H1 (cell line): ENCODE data around the gene DRAP1. TPM values are rescaled to one million over a fixed set of nuclear protein-coding genes. Genes with fewer than 3 reads are reported as not detected.
A peak's percentile ranks its signal among the peaks of the same experiment; 100 is the strongest.

Experiments used
- CTCF ChIA-PET: fragments of 300-600 bp; sonication (Branson Sonifier 250); formaldehyde crosslinking; loops from one replicate; lab custom pipeline; 2021; ENCODE audit not compliant: partially characterized antibody; lab: Charles Lee
- POLR2A ChIA-PET: fragments of 300-600 bp; sonication (Branson Sonifier 250); formaldehyde crosslinking; loops from one replicate; lab custom pipeline; 2021; ENCODE audit warnings: inconsistent platforms; ENCODE audit not compliant: partially characterized antibody; lab: Charles Lee
- DNase-seq, 2 experiments: peaks; one replicate each; pipeline versions ENCODE4 v3.0.0 to v3.0.0-alpha.2; 2010 to 2022; ENCODE audit warnings: low spot score in 2 of 2, low read depth in 1 of 2, mixed read lengths in 1 of 2
- FAIRE-seq: peaks from 2 replicates; lab custom pipeline; 2011; peaks lifted over from hg19 to GRCh38; lab: Jason Lieb, UNC
- H2AFZ ChIP-seq: 2 replicates; pipeline ENCODE4 v1.8.1; 2012; ENCODE audit warnings: low read length, inconsistent platforms
- H2AK5ac ChIP-seq: 2 replicates; pipeline ENCODE4 v1.6.1; 2013; ENCODE audit warnings: low read depth, low read length
- H2BK120ac ChIP-seq: replicated peaks from 2 replicates; pipeline ENCODE3; 2013; ENCODE audit warnings: low read depth, low read length, inconsistent platforms
- H2BK12ac ChIP-seq: 2 replicates; pipeline ENCODE4 v1.6.1; 2013; ENCODE audit warnings: low read depth, low read length
- H2BK15ac ChIP-seq: 2 replicates; pipeline ENCODE4 v1.6.1; 2013; ENCODE audit warnings: low read length
- H2BK20ac ChIP-seq: 2 replicates; pipeline ENCODE4 v1.6.1; 2013; ENCODE audit warnings: low read length
- H2BK5ac ChIP-seq: 2 replicates; pipeline ENCODE4 v1.6.1; 2013; ENCODE audit warnings: low read depth, low read length
- H3K14ac ChIP-seq: 2 replicates; pipeline ENCODE4 v1.6.1; 2013; ENCODE audit warnings: inconsistent platforms; ENCODE audit not compliant: insufficient read length
- H3K18ac ChIP-seq: 2 replicates; pipeline ENCODE4 v1.6.1; 2013; ENCODE audit warnings: low read length; ENCODE audit errors: extremely low read depth
- H3K23ac ChIP-seq: 2 replicates; pipeline ENCODE4 v1.6.1; 2013; ENCODE audit warnings: inconsistent platforms; ENCODE audit not compliant: insufficient read length
- H3K23me2 ChIP-seq: 2 replicates; pipeline ENCODE4 v1.6.1; 2013; ENCODE audit warnings: low read depth, low read length
- H3K27ac ChIP-seq: 2 replicates; pipeline ENCODE4 v1.6.1; 2011; ENCODE audit warnings: low read depth, low read length, inconsistent platforms
- H3K27me3 ChIP-seq, 4 experiments: replicated peaks in 1 of 4; 1 replicate in 1 of 4; 2 replicates in 3 of 4; pipeline versions ENCODE4 v1.6.1 to v1.8.1; 2011 to 2013; ENCODE audit warnings: low read length in 3 of 4, mild to moderate bottlenecking in 3 of 4, inconsistent platforms in 2 of 4, mixed read lengths in 2 of 4, moderate library complexity in 1 of 4; ENCODE audit not compliant: control insufficient read depth in 3 of 4, insufficient read depth in 3 of 4; ENCODE audit errors: extremely low read depth in 1 of 4
- H3K36me3 ChIP-seq, 4 experiments: 2 replicates each; pipeline versions ENCODE4 v1.6.1 to v1.8.1; 2011 to 2013; ENCODE audit warnings: mild to moderate bottlenecking in 4 of 4, low read length in 3 of 4, moderate library complexity in 2 of 4, control low read depth in 1 of 4, inconsistent platforms in 1 of 4; ENCODE audit not compliant: insufficient read depth in 4 of 4, control insufficient read depth in 2 of 4
- H3K4ac ChIP-seq: replicated peaks from 2 replicates; pipeline ENCODE3; 2013; ENCODE audit warnings: low read length, low read depth, mixed read lengths, inconsistent platforms; ENCODE audit not compliant: insufficient read length
- H3K4me1 ChIP-seq, 4 experiments: replicated peaks in 1 of 4; 1 replicate in 1 of 4; 2 replicates in 3 of 4; pipeline versions ENCODE4 v1.6.1 to v1.8.1; 2011 to 2013; ENCODE audit warnings: low read length in 3 of 4, inconsistent platforms in 2 of 4, mixed read lengths in 1 of 4; ENCODE audit not compliant: insufficient read depth in 4 of 4, control insufficient read depth in 3 of 4
- H3K4me2 ChIP-seq, 2 experiments: 2 replicates each; pipeline versions ENCODE4 v1.6.1 to v1.8.1; 2011 to 2013; ENCODE audit warnings: low read depth in 2 of 2, low read length in 2 of 2, control low read depth in 1 of 2, inconsistent platforms in 1 of 2, mild to moderate bottlenecking in 1 of 2; ENCODE audit not compliant: insufficient read depth in 1 of 2
- H3K4me3 ChIP-seq, 4 experiments: fragments of 200-600, 300-600 bp in 1 of 4; sonication (generic), shearing (Covaris generic), sonication (Bioruptor Twin) in 1 of 4; 2 replicates each; pipeline versions ENCODE4 v1.5.1 to v1.8.1; 2011 to 2016; ENCODE audit warnings: low read length in 4 of 4, low read depth in 3 of 4, control low read depth in 2 of 4, inconsistent platforms in 2 of 4, mild to moderate bottlenecking in 2 of 4, mixed read lengths in 1 of 4, moderate library complexity in 1 of 4; ENCODE audit not compliant: insufficient read depth in 2 of 4; ENCODE audit errors: extremely low read depth in 1 of 4
- H3K56ac ChIP-seq: replicated peaks from 2 replicates; pipeline ENCODE3; 2013; ENCODE audit warnings: low read depth, mild to moderate bottlenecking, mixed read lengths, low read length, inconsistent platforms; ENCODE audit not compliant: insufficient read length
- H3K79me1 ChIP-seq: 2 replicates; pipeline ENCODE4 v1.6.1; 2013; ENCODE audit warnings: low read depth, low read length, control low read depth
- H3K79me2 ChIP-seq, 2 experiments: 2 replicates each; pipeline versions ENCODE4 v1.6.1 to v1.8.1; 2012 to 2013; ENCODE audit warnings: low read length in 2 of 2, mild to moderate bottlenecking in 2 of 2, inconsistent platforms in 1 of 2; ENCODE audit not compliant: insufficient read depth in 2 of 2, control insufficient read depth in 1 of 2
- H3K9ac ChIP-seq, 4 experiments: replicated peaks in 1 of 4; 1 replicate in 1 of 4; 2 replicates in 3 of 4; pipeline versions ENCODE4 v1.6.1 to v1.8.1; 2011 to 2013; ENCODE audit warnings: low read depth in 3 of 4, low read length in 3 of 4, control low read depth in 2 of 4, mild to moderate bottlenecking in 2 of 4, moderate library complexity in 2 of 4, inconsistent platforms in 1 of 4; ENCODE audit errors: extremely low read depth in 1 of 4
- H3K9me3 ChIP-seq, 2 experiments: 2 replicates each; pipeline versions ENCODE4 v1.6.1 to v1.8.1; 2012 to 2013; ENCODE audit warnings: mild to moderate bottlenecking in 2 of 2, moderate library complexity in 2 of 2, control low read depth in 1 of 2, inconsistent platforms in 1 of 2, low read depth in 1 of 2, low read length in 1 of 2, mixed read lengths in 1 of 2; ENCODE audit not compliant: insufficient read depth in 2 of 2
- H4K20me1 ChIP-seq, 2 experiments: replicated peaks in 1 of 2; 2 replicates each; pipeline versions ENCODE3 to v1.8.1; 2011 to 2013; ENCODE audit warnings: inconsistent platforms in 2 of 2, low read length in 2 of 2, mild to moderate bottlenecking in 1 of 2; ENCODE audit not compliant: insufficient read depth in 2 of 2, control insufficient read depth in 1 of 2
- H4K5ac ChIP-seq: 2 replicates; pipeline ENCODE4 v1.6.1; 2013; ENCODE audit warnings: low read length, low read depth, mixed read lengths, inconsistent platforms; ENCODE audit not compliant: insufficient read length
- H4K8ac ChIP-seq: 2 replicates; pipeline ENCODE4 v1.8.0; 2013; ENCODE audit warnings: mild to moderate bottlenecking, moderate library complexity, low read length, inconsistent platforms; ENCODE audit not compliant: insufficient read depth; ENCODE audit errors: extremely low read depth
- H4K91ac ChIP-seq: replicated peaks from 2 replicates; pipeline ENCODE3; 2013; ENCODE audit warnings: low read length, mixed read lengths, inconsistent platforms; ENCODE audit not compliant: insufficient read length
- ATF3 ChIP-seq: IDR thresholded peaks from 2 replicates; pipeline ENCODE4 v1.6.1; 2011; ENCODE audit warnings: low read depth, mild to moderate bottlenecking, low read length; ENCODE audit not compliant: insufficient read depth
- CBX5 ChIP-seq: fragments of 300-800, 300-1000 bp; sonication (generic); IDR thresholded peaks from 2 replicates; pipeline ENCODE4 v1.7.1; 2016; ENCODE audit warnings: antibody characterized with exemption, low read length, low read depth
- NANOG ChIP-seq: IDR thresholded peaks from 2 replicates; pipeline ENCODE4 v1.6.1; 2011; ENCODE audit warnings: low read length, low read depth, mild to moderate bottlenecking, inconsistent platforms; ENCODE audit not compliant: insufficient read depth, poor library complexity, severe bottlenecking
- SIN3A ChIP-seq, 2 experiments: IDR thresholded peaks in 1 of 2; conservative IDR thresholded peaks in 1 of 2; 2 replicates each; pipeline ENCODE4 v1.6.1; 2011 to 2012; ENCODE audit warnings: low read length in 2 of 2, improper control_type of control experiment in 1 of 2, low read depth in 1 of 2, mild to moderate bottlenecking in 1 of 2
- SIRT6 ChIP-seq: IDR thresholded peaks from one replicate; pipeline ENCODE4 v1.7.1; 2012; ENCODE audit warnings: low read length, inconsistent platforms
- SIX5 ChIP-seq: IDR thresholded peaks from 2 replicates; pipeline ENCODE4 v1.6.1; 2011; ENCODE audit warnings: mild to moderate bottlenecking, low read depth, low read length
- YY1 ChIP-seq: IDR thresholded peaks from 2 replicates; pipeline ENCODE4 v1.6.1; 2011; ENCODE audit warnings: low read depth, mild to moderate bottlenecking, low read length
- WGBS, 2 experiments: shearing (Covaris generic) in 1 of 2; methylation state at CpG; one replicate each; pipeline versions ENCODE4 v1.1.6 to v1.1.7; 2013 to 2015; ENCODE audit warnings: low lambda C conversion rate in 2 of 2, mixed read lengths in 2 of 2, inconsistent platforms in 1 of 2, low coverage in 1 of 2, missing lambda C conversion rate in 1 of 2; ENCODE audit not compliant: insufficient replicate concordance in 2 of 2, insufficient coverage in 1 of 2, insufficient read length in 1 of 2; ENCODE audit errors: extremely low coverage in 1 of 2, missing lambda C conversion rate in 1 of 2; 5-methylcytosine and 5-hydroxymethylcytosine counted together
- polyA plus RNA-seq, 7 experiments: library from polyadenylated mRNA; depleted of rRNA in 3 of 7; stranded (reverse) in 5 of 7; unstranded in 2 of 7; fragments of >200 nt in 5 of 7; fragments of 200-250 nt in 2 of 7; gene quantifications; 1 replicate in 5 of 7; 2 replicates in 1 of 7; 4 replicates in 1 of 7; pipeline versions ENCODE4 v1.2.1 to v1.2.3, GENCODE V29; 2011 to 2013; ENCODE audit warnings: missing spikeins in 2 of 7, mixed read lengths in 2 of 7
- total RNA-seq: library from RNA; stranded (reverse); fragmentation: NEBNext Ultra II Directional; extraction: Animal tissue kit (Norgen Biotek cat#: 25700); gene quantifications from 2 replicates; pipeline ENCODE4 v1.2.1, GENCODE V29; 2021

Gene DRAP1
- total and polyA plus RNA-seq, 2 of the 8 experiments (the other 6 are each of a cell fraction or from before 2014, with no cell fraction given): 62.5 to 98.7 TPM

DNA sequence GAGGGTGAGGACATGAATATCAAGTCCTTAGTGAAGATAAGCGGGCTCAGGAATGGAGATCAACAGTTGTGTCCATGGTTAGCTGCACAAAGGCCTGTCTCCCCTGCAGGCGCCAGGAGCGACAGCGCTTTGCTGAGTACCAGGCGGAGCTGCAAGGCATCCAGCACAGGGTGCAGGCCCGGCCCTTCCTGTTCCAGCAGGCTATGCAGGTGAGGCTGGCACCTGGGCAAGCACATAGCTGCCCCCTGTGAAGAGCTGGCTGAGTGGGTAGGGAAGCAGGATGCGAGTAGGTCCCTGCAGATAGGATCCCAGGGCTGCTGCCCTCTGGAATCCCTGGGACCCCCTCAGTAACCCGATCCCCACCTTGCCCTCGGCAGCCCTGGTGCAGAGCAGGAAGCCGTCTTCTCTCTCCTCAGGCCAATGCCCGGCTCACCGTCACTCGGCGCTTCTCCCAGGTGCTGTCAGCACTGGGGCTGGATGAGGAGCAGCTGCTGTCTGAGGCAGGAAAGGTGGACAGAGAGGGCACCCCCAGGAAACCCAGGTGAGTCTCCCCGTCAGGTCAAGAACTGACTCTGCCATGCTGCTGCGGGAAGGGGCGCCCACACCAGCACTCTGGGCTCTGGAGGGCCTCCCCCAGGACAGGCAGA lies 39.7 kb downstream of the DRAP1 start:
- no peak overlapping the region for H3K4ac ChIP-seq
- no peak for FAIRE-seq
- H3K27ac ChIP-seq: no peak overlapping the region
- no peak overlapping the region for H2BK20ac ChIP-seq
- H3K79me2 ChIP-seq: peaks cover 11 to 17% of the 10 kb centered on the region in 2 experiments
- H3K4me1 ChIP-seq: peaks cover 0 to 14% (median 3%) of the 10 kb centered on the region in 4 experiments; a peak in 5 of 7 replicates
- no peak for DNase-seq
- no peak overlapping the region for H2AFZ ChIP-seq
- POLR2A ChIA-PET: interaction anchor here (0.8 to 2.5 kb wide), 5 partner anchors 11 to 40 kb away, joined by 3 to 13 read pairs (median 3); partner anchors contain the start of genes C11orf68 and TSGA10IP
- no peak overlapping the region for H3K4me2 ChIP-seq
- H3K4me3 ChIP-seq: no peak overlapping the region
- peaks cover 9% of the 10 kb centered on the region for H3K79me1 ChIP-seq
- H4K8ac ChIP-seq: peak overlapping the region; percentile 78; the same call in 1 of the 2 replicates
- peaks cover 12% of the 10 kb centered on the region; the same call in 1 of the 2 replicates for H3K23me2 ChIP-seq
- CTCF ChIA-PET: interaction anchor here (0.6 to 2.8 kb wide), 9 partner anchors 8 to 109 kb away, joined by 3 to 16 read pairs (median 3); partner anchors contain the start of gene CCDC85B
- no peak overlapping the region for H4K91ac ChIP-seq
- H2BK15ac ChIP-seq: 0 out of 2 replicates have a peak overlapping the region, but pooled peaks have one; percentile 81
- no peak for TF ChIP-seq YY1
- no peak for TF ChIP-seq CBX5
- no peak for TF ChIP-seq SIX5
- no peak for TF ChIP-seq NANOG
- no peak for TF ChIP-seq SIRT6
- TF ChIP-seq ATF3: no peak
- TF ChIP-seq SIN3A (conservative IDR thresholded peaks at IDR 0.05 in 1 of 2, IDR thresholded peaks at IDR 0.05 in 1 of 2; ENCODE audit: low read depth in 1 of 2, low read length in 2 of 2): no peak
- no peak overlapping the region for H3K23ac ChIP-seq
- H3K56ac ChIP-seq: no peak overlapping the region
- WGBS, 2 experiments: 80% methylated on average over 17 of the region's 17 CpGs; no CpG with 5 or more reads in 1 of the 2 experiments
- peaks cover 0 to under 1% (median under 1%) of the 10 kb centered on the region in 4 experiments; a peak in 3 of 8 replicates for H3K36me3 ChIP-seq
- no peak overlapping the region for H3K18ac ChIP-seq
- peak overlapping the region in 1 of 4 experiments; percentile 43; a peak in 1 of 7 replicates for H3K9ac ChIP-seq
- H2BK12ac ChIP-seq: no peak overlapping the region
- H3K14ac ChIP-seq: no peak overlapping the region
- H3K27me3 ChIP-seq: no peaks in the 10 kb centered on the region
- no peak overlapping the region for H2BK120ac ChIP-seq
- no peak overlapping the region for H4K5ac ChIP-seq
- H2BK5ac ChIP-seq: peak overlapping the region; percentile 71; the same call in 1 of the 2 replicates
- H2AK5ac ChIP-seq: no peak overlapping the region
- peaks cover 0 to 1% of the 10 kb centered on the region in 2 experiments for H4K20me1 ChIP-seq
- no peaks in the 10 kb centered on the region for H3K9me3 ChIP-seq
